ENCODE measurements around the gene FOXD1.

GRCh38 chr5:73444499-73445438 lies 3.8 kb downstream of the FOXD1 start:
- TF ChIP-seq CTCF (IDR thresholded peaks at IDR 0.05) (no peak), POLR2A (IDR thresholded peaks at IDR 0.05) (no peak), POLR2AphosphoS5 (IDR thresholded peaks at IDR 0.05) (no peak)
